CD4-positive, alpha-beta T cell treated with Interleukin-15 for 1 hour (primary cell): Measurements from ENCODE around the gene USP31.

Source experiments
- DNase-seq: peaks from one replicate; pipeline ENCODE4 v3.0.0-alpha.2; 2020

USP31 gene, protein sequence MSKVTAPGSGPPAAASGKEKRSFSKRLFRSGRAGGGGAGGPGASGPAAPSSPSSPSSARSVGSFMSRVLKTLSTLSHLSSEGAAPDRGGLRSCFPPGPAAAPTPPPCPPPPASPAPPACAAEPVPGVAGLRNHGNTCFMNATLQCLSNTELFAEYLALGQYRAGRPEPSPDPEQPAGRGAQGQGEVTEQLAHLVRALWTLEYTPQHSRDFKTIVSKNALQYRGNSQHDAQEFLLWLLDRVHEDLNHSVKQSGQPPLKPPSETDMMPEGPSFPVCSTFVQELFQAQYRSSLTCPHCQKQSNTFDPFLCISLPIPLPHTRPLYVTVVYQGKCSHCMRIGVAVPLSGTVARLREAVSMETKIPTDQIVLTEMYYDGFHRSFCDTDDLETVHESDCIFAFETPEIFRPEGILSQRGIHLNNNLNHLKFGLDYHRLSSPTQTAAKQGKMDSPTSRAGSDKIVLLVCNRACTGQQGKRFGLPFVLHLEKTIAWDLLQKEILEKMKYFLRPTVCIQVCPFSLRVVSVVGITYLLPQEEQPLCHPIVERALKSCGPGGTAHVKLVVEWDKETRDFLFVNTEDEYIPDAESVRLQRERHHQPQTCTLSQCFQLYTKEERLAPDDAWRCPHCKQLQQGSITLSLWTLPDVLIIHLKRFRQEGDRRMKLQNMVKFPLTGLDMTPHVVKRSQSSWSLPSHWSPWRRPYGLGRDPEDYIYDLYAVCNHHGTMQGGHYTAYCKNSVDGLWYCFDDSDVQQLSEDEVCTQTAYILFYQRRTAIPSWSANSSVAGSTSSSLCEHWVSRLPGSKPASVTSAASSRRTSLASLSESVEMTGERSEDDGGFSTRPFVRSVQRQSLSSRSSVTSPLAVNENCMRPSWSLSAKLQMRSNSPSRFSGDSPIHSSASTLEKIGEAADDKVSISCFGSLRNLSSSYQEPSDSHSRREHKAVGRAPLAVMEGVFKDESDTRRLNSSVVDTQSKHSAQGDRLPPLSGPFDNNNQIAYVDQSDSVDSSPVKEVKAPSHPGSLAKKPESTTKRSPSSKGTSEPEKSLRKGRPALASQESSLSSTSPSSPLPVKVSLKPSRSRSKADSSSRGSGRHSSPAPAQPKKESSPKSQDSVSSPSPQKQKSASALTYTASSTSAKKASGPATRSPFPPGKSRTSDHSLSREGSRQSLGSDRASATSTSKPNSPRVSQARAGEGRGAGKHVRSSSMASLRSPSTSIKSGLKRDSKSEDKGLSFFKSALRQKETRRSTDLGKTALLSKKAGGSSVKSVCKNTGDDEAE (N-terminal part only)

GRCh38 chr16:23149267-23149992, at the start of gene USP31:
Gene USP31, minus strand, starts transcription at chr16:23149452. Its CDS starts 182 bp downstream, at chr16:23149270.
- peak; percentile 89 for DNase-seq

- no peak for DNase-seq
Measured at GRCh38 chr16:23196539-23196938, 47.3 kb upstream of the USP31 start.

DNA sequence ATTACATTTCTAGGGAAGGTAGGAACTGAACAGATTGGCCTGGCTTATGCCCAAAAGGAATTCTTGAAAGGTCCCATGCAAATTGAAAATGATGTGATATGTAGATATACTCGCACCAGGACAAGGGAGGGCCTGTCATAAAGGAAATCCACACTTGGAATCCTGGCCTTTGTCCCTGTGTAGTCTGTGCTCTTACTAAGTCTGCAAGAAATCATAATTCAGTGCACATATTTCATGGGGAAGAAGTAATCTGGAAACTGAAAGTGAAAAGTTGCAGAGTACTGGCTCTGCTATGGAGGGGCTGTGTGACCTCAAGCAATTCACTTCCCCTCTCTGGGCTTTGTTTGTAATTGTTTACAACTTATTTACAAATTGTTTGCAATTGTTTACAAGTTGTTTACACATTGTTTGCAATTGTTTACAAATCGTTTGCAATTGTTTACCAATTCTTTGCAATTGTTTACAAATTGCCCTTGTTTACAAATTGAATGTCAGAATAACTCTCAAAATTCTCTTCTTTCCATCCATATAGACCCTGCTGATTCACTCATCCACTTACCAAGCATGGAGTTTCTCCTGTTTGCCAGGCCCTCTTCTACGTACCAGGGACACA, 46.2 kb upstream of the USP31 start:
- DNase-seq, result no peak

GRCh38 chr16:23194497-23195221, 45.4 kb upstream of the USP31 start:
- DNase-seq, result no peak

- DNase-seq, result no peak
Measured at GRCh38 chr16:23188911-23189310, 39.7 kb upstream of the USP31 start.

DNA sequence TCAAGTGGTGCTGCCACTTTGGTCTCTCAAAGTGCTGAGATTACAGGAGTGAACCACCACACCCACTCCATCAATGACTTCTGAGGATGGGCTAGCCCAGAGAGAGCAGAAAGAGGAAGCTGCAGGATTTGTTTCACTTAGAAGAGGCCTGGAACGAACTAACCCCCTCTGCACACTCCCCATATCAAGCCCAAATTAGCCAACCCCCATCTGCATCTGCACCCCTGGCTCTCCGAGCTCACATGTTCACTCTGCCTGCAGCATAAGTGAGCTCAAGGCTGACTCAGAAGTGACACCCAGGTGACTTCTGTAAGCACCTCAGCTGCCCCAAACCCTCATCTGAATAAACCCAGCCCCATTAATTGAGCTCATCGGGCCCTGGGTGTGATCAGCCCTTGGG, 38.1 kb upstream of the USP31 start:
- DNase-seq, result no peak

DNA sequence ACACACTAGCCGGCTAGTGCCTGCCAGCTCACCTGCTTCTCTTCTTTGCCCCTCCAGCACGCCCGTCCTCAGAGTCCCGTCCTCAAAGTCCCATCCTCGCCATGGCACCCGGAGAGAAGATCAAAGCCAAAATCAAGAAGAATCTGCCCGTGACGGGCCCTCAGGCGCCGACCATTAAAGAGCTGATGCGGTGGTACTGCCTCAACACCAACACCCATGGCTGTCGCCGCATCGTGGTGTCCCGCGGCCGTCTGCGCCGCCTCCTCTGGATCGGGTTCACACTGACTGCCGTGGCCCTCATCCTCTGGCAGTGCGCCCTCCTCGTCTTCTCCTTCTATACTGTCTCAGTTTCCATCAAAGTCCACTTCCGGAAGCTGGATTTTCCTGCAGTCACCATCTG, 36.9 kb upstream of the USP31 start:
- DNase-seq, result no peak

DNA sequence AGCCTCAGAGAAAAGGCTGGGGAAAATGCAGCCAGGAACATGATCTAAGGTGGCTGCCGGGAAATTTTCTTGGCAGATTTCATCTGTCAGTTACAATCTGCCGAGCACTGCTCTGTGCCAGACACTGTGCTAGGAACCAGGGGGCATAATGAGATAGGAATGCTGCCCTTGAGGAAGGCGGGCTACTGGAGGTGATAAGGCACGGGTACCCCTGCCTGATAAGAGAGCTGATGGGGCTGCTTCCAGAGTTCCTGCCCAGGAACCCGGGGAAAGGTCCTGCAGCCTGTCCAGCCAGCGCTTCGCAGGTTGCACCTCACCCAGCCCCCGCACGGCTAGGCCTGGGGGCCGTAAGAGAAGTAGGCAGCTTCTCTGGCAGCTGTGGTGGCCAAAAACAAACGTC, 36.4 kb upstream of the USP31 start:
- DNase-seq, result no peak

- no peak for DNase-seq
Measured at GRCh38 chr16:23183543-23183862, 34.3 kb upstream of the USP31 start.

- no peak for DNase-seq
Measured at GRCh38 chr16:23182679-23183542, 33.7 kb upstream of the USP31 start, which contains the start of gene SCNN1G. Gene SCNN1G, plus strand, starts transcription at chr16:23182745. Its CDS starts 3,527 bp downstream, at chr16:23186272.

- DNase-seq, result peak; percentile 76
Measured at GRCh38 chr16:23182206-23182678, 33.0 kb upstream of the USP31 start.

- DNase-seq, result no peak
Measured at GRCh38 chr16:23181506-23181905, 32.3 kb upstream of the USP31 start.

DNA sequence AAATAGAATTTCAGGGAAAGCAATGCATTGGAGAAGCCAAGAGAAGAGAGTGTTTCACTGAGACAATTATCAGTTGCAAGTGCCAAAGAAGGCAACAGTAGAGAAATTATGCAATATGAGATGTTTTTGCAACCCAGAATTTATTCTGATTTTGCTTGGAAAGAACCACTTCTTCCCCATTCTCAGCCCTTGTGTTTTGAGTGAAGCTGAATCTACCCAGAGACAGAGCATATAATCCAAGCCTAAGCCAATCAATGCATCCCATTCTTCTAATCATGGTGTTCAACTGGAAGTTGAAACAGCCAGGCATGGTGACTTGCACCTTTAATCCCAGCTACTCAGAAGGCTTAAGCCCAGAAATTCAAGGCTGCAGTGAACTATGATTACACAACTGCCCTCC, 26.4 kb upstream of the USP31 start:
- no peak for DNase-seq

DNA sequence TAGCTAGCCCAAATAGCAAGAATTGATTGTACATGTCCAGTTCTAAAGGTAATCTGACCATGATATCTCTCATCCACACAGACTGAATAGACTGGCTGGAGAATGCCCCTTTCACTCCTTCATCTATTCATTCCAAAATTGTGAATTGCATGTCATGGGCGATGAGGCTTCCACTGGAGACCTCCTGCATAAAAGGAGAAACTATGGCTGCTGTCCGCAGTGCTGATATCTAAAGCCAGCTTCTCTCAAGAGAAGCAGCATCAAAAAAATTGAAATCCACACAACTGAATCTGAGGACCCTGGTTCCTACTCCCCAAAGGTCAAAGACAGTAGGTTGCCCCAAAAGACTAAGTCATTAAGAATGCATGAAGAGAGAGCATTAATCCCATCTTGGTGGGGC, 25.4 kb upstream of the USP31 start:
- DNase-seq, result no peak

DNA sequence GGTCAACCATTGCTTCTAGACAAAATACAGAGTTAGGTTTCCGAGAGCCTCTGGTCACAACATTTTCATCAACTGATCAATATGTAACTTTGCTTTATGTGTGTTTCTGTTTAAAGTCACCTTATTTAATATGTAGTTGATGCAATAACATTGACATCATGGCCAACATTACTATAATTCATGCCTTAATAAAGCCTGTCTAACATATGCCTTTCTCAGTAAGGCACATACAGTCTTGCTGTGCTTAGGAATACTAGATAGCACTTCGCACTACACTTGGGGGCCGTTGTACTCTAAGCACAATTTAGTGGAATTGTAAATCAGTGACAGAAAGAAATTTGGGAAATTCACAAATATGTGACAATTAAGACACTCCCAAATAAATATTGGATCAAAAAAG, 23.7 kb upstream of the USP31 start:
- no peak for DNase-seq

- DNase-seq, result no peak
Measured at GRCh38 chr16:23172583-23172982, 23.3 kb upstream of the USP31 start.

GRCh38 chr16:23164736-23165135, 15.5 kb upstream of the USP31 start:
- no peak for DNase-seq

DNA sequence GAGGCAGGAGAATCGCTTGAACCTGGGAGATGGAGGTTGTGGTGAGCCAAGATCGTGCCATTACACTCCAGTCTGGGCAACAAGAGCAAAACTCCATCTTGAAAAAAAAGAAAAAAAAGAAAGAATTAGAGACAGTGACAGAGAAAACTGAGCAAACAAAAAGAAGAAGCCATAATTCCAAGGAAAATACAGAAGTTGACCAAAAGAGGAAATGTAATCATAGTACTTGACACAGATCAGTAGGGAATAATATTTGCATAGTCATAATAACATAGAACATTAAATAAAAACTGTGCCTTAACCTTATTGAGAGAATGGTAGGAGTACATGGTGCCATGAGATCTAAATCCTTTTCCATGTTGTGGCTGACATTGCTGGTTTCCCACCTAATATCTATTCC, 14.7 kb upstream of the USP31 start:
- no peak for DNase-seq

- DNase-seq, result no peak
Measured at GRCh38 chr16:23160574-23160973, 11.3 kb upstream of the USP31 start.

GRCh38 chr16:23160082-23160481, 10.8 kb upstream of the USP31 start:
- DNase-seq, result no peak
